Mesothelial cell of epicardium (in vitro differentiated cells): ENCODE results near the gene DUSP16. TPM values are rescaled to one million over a fixed set of nuclear protein-coding genes. Genes with fewer than 3 reads are reported as not detected.

Experiments used
- DNase-seq, 2 experiments: peaks; one replicate each; pipeline ENCODE4 v3.0.0; 2021; ENCODE audit warnings: low spot score in 2 of 2; ENCODE audit not compliant: unreplicated experiment in 2 of 2
- H3K27ac Mint-ChIP-seq: 2 replicates; pipeline ENCODE4 v1.8.0; 2021; ENCODE audit warnings: mixed read lengths
- H3K27me3 Mint-ChIP-seq: 2 replicates; pipeline ENCODE4 v1.8.0; 2021; ENCODE audit warnings: low read depth, mixed read lengths
- H3K36me3 Mint-ChIP-seq: 2 replicates; pipeline ENCODE4 v1.8.0; 2021; ENCODE audit warnings: mixed read lengths
- H3K4me1 Mint-ChIP-seq: 2 replicates; pipeline ENCODE4 v1.8.0; 2021; ENCODE audit warnings: mixed read lengths
- H3K4me3 Mint-ChIP-seq: 2 replicates; pipeline ENCODE4 v1.8.0; 2021; ENCODE audit warnings: mild to moderate bottlenecking, moderate library complexity, mixed read lengths
- H3K9me3 Mint-ChIP-seq: 2 replicates; pipeline ENCODE4 v1.8.0; 2021; ENCODE audit warnings: mixed read lengths
- CTCF ChIP-seq: fragments of 200-600 bp; sonication (generic); IDR thresholded peaks from one replicate; pipeline ENCODE4 v1.5.0; 2021; ENCODE audit warnings: antibody characterized with exemption; ENCODE audit not compliant: unreplicated experiment
- total RNA-seq: library from RNA; stranded (reverse); gene quantifications from 3 replicates; pipeline ENCODE4 v1.2.1, GENCODE V29; 2021

DUSP16 gene
- total RNA-seq, 1 donor from 2014 or later: 31.5 TPM

- Mint-ChIP-seq H3K36me3 (peaks cover 2% of the 10 kb centered on the region), H3K27ac (no peak overlapping the region), H3K9me3 (no peaks in the 10 kb centered on the region), H3K4me1 (peaks cover 2% of the 10 kb centered on the region), H3K27me3 (no peaks in the 10 kb centered on the region), H3K4me3 (no peak overlapping the region)
- no peak for TF ChIP-seq CTCF
- no peak for DNase-seq
These were observed 71.1 kb downstream of the DUSP16 start for GRCh38 chr12:12491606-12492005.

- H3K4me3 Mint-ChIP-seq: no peak overlapping the region
- no peak overlapping the region for H3K27ac Mint-ChIP-seq
- H3K9me3 Mint-ChIP-seq: no peaks in the 10 kb centered on the region
- no peak for TF ChIP-seq CTCF
- H3K4me1 Mint-ChIP-seq: no peaks in the 10 kb centered on the region
- no peak for DNase-seq
- H3K36me3 Mint-ChIP-seq: peaks cover 8% of the 10 kb centered on the region
- no peaks in the 10 kb centered on the region for H3K27me3 Mint-ChIP-seq
These were observed 73.7 kb downstream of the DUSP16 start for GRCh38 chr12:12488823-12489550.

GRCh38 chr12:12488296-12488695 is 74.4 kb downstream of the DUSP16 start:
- DNase-seq: no peak
- Mint-ChIP-seq H3K27ac (no peak overlapping the region), H3K36me3 (peaks cover 12% of the 10 kb centered on the region), H3K4me3 (no peak overlapping the region), H3K9me3 (no peaks in the 10 kb centered on the region), H3K27me3 (no peaks in the 10 kb centered on the region), H3K4me1 (no peaks in the 10 kb centered on the region)
- TF ChIP-seq CTCF: no peak

GRCh38 chr12:12487490-12487889 is 75.2 kb downstream of the DUSP16 start:
- H3K9me3 Mint-ChIP-seq: no peaks in the 10 kb centered on the region
- no peaks in the 10 kb centered on the region for H3K4me1 Mint-ChIP-seq
- no peaks in the 10 kb centered on the region for H3K27me3 Mint-ChIP-seq
- H3K36me3 Mint-ChIP-seq: peaks cover 12% of the 10 kb centered on the region
- H3K27ac Mint-ChIP-seq: no peak overlapping the region
- no peak for DNase-seq
- no peak for TF ChIP-seq CTCF
- H3K4me3 Mint-ChIP-seq: no peak overlapping the region

- peaks cover 12% of the 10 kb centered on the region for H3K36me3 Mint-ChIP-seq
- H3K4me3 Mint-ChIP-seq: no peak overlapping the region
- DNase-seq: no peak
- H3K4me1 Mint-ChIP-seq: no peaks in the 10 kb centered on the region
- H3K27me3 Mint-ChIP-seq: no peaks in the 10 kb centered on the region
- H3K9me3 Mint-ChIP-seq: no peaks in the 10 kb centered on the region
- TF ChIP-seq CTCF: no peak
- H3K27ac Mint-ChIP-seq: no peak overlapping the region
These were observed 75.9 kb downstream of the DUSP16 start for GRCh38 chr12:12486661-12487240.
